Skeletal muscle satellite cell (primary cell): ENCODE results near the gene C1QTNF12.

Experiments used
- H3K27me3 ChIP-seq: 2 replicates; pipeline ENCODE4 v1.7.0; 2013; ENCODE audit warnings: low read length; ENCODE audit not compliant: control insufficient read depth, insufficient read depth
- H3K36me3 ChIP-seq: 2 replicates; pipeline ENCODE4 v1.7.0; 2013; ENCODE audit warnings: mild to moderate bottlenecking, control low read depth, low read length; ENCODE audit not compliant: insufficient read depth
- H3K4me1 ChIP-seq: 2 replicates; pipeline ENCODE4 v1.7.0; 2013; ENCODE audit warnings: low read length; ENCODE audit not compliant: control insufficient read depth, insufficient read depth
- H3K4me2 ChIP-seq: 2 replicates; pipeline ENCODE4 v1.7.0; 2013; ENCODE audit warnings: mild to moderate bottlenecking, low read length
- H3K4me3 ChIP-seq: 2 replicates; pipeline ENCODE4 v1.7.0; 2013; ENCODE audit warnings: low read length
- H3K9ac ChIP-seq: 2 replicates; pipeline ENCODE4 v1.7.0; 2013; ENCODE audit warnings: mild to moderate bottlenecking, low read depth, low read length, moderate library complexity
- H3K9me3 ChIP-seq: replicated peaks from 2 replicates; pipeline ENCODE4 v1.7.0; 2013; ENCODE audit warnings: mild to moderate bottlenecking, control low read depth, low read length

The C1QTNF12 gene

GRCh38 chr1:1267488-1268283 lies 21.2 kb upstream of the C1QTNF12 start:
- peaks cover 55% of the 10 kb centered on the region for H3K36me3 ChIP-seq
- no peak overlapping the region for H3K4me2 ChIP-seq
- no peak overlapping the region for H3K9ac ChIP-seq
- H3K4me1 ChIP-seq, result peaks cover 48% of the 10 kb centered on the region
- no peaks in the 10 kb centered on the region for H3K27me3 ChIP-seq
- no peak overlapping the region for H3K4me3 ChIP-seq
- no peaks in the 10 kb centered on the region for H3K9me3 ChIP-seq

GRCh38 chr1:1264868-1265272 lies 18.3 kb upstream of the C1QTNF12 start:
- no peaks in the 10 kb centered on the region for H3K9me3 ChIP-seq
- H3K4me3 ChIP-seq, result peak overlapping the region; percentile 44
- peaks cover 62% of the 10 kb centered on the region for H3K36me3 ChIP-seq
- H3K9ac ChIP-seq, result peak overlapping the region; percentile 80
- H3K27me3 ChIP-seq, result no peaks in the 10 kb centered on the region
- peaks cover 23% of the 10 kb centered on the region for H3K4me1 ChIP-seq
- peak overlapping the region; percentile 69 for H3K4me2 ChIP-seq

- peak overlapping the region; percentile 31 for H3K4me2 ChIP-seq
- peaks cover 23% of the 10 kb centered on the region for H3K4me1 ChIP-seq
- peak overlapping the region; percentile 48 for H3K9ac ChIP-seq
- peaks cover 67% of the 10 kb centered on the region for H3K36me3 ChIP-seq
- H3K4me3 ChIP-seq, result no peak overlapping the region
- H3K9me3 ChIP-seq, result no peaks in the 10 kb centered on the region
- H3K27me3 ChIP-seq, result no peaks in the 10 kb centered on the region
Measured at GRCh38 chr1:1264026-1264425, 17.5 kb upstream of the C1QTNF12 start.

- Histone ChIP-seq H3K9me3 (no peaks in the 10 kb centered on the region), H3K4me1 (peaks cover 27% of the 10 kb centered on the region), H3K27me3 (no peaks in the 10 kb centered on the region), H3K4me2 (no peak overlapping the region), H3K4me3 (no peak overlapping the region), H3K9ac (no peak overlapping the region), H3K36me3 (peaks cover 63% of the 10 kb centered on the region)
Measured at GRCh38 chr1:1262758-1263157, 16.2 kb upstream of the C1QTNF12 start.

- no peak overlapping the region for H3K9ac ChIP-seq
- no peaks in the 10 kb centered on the region for H3K27me3 ChIP-seq
- H3K9me3 ChIP-seq, result no peaks in the 10 kb centered on the region
- H3K4me3 ChIP-seq, result no peak overlapping the region
- H3K4me1 ChIP-seq, result peaks cover 27% of the 10 kb centered on the region
- peaks cover 57% of the 10 kb centered on the region for H3K36me3 ChIP-seq
- H3K4me2 ChIP-seq, result no peak overlapping the region
Measured at GRCh38 chr1:1262071-1262470, 15.5 kb upstream of the C1QTNF12 start.

- H3K4me3 ChIP-seq, result no peak overlapping the region
- H3K36me3 ChIP-seq, result peaks cover 63% of the 10 kb centered on the region
- no peak overlapping the region for H3K4me2 ChIP-seq
- no peak overlapping the region for H3K9ac ChIP-seq
- H3K4me1 ChIP-seq, result peaks cover 24% of the 10 kb centered on the region
- H3K9me3 ChIP-seq, result no peaks in the 10 kb centered on the region
- no peaks in the 10 kb centered on the region for H3K27me3 ChIP-seq
Measured at GRCh38 chr1:1260843-1261560, 14.5 kb upstream of the C1QTNF12 start.

- no peak overlapping the region for H3K4me3 ChIP-seq
- peaks cover 69% of the 10 kb centered on the region for H3K36me3 ChIP-seq
- H3K27me3 ChIP-seq, result no peaks in the 10 kb centered on the region
Measured at GRCh38 chr1:1259951-1260600, 13.6 kb upstream of the C1QTNF12 start.

GRCh38 chr1:1259540-1259939 lies 13.0 kb upstream of the C1QTNF12 start:
- Histone ChIP-seq H3K36me3 (peaks cover 70% of the 10 kb centered on the region), H3K9me3 (no peaks in the 10 kb centered on the region), H3K4me3 (no peak overlapping the region), H3K4me1 (peaks cover 11% of the 10 kb centered on the region), H3K4me2 (no peak overlapping the region), H3K27me3 (no peaks in the 10 kb centered on the region), H3K9ac (no peak overlapping the region)

More at GRCh38 chr1:1259951-1260600, 13.6 kb upstream of the C1QTNF12 start:
- no peaks in the 10 kb centered on the region for H3K9me3 ChIP-seq
- no peak overlapping the region for H3K4me2 ChIP-seq
- H3K9ac ChIP-seq, result no peak overlapping the region
- peaks cover 15% of the 10 kb centered on the region for H3K4me1 ChIP-seq

GRCh38 chr1:1259119-1259488 lies 12.6 kb upstream of the C1QTNF12 start:
- Histone ChIP-seq H3K4me1 (peaks cover 7% of the 10 kb centered on the region), H3K4me3 (no peak overlapping the region), H3K4me2 (no peak overlapping the region), H3K27me3 (no peaks in the 10 kb centered on the region), H3K9me3 (no peaks in the 10 kb centered on the region), H3K36me3 (peaks cover 68% of the 10 kb centered on the region), H3K9ac (no peak overlapping the region)

- Histone ChIP-seq H3K9ac (no peak overlapping the region), H3K36me3 (peaks cover 65% of the 10 kb centered on the region), H3K4me2 (no peak overlapping the region), H3K4me3 (no peak overlapping the region), H3K4me1 (peaks cover 4% of the 10 kb centered on the region), H3K27me3 (no peaks in the 10 kb centered on the region), H3K9me3 (no peaks in the 10 kb centered on the region)
Measured at GRCh38 chr1:1256956-1257871, 10.7 kb upstream of the C1QTNF12 start.

- H3K36me3 ChIP-seq, result peaks cover 57% of the 10 kb centered on the region
- H3K4me2 ChIP-seq, result no peak overlapping the region
- peaks cover 4% of the 10 kb centered on the region for H3K4me1 ChIP-seq
- no peak overlapping the region for H3K4me3 ChIP-seq
- no peaks in the 10 kb centered on the region for H3K9me3 ChIP-seq
- no peak overlapping the region for H3K9ac ChIP-seq
- no peaks in the 10 kb centered on the region for H3K27me3 ChIP-seq
Measured at GRCh38 chr1:1255611-1256010, 9.1 kb upstream of the C1QTNF12 start.
